H1 (cell line): ENCODE data around the gene STRN. TPM values are rescaled to one million over a fixed set of nuclear protein-coding genes. Genes with fewer than 3 reads are reported as not detected.

Source experiments
- CTCF ChIA-PET: fragments of 300-600 bp; sonication (Branson Sonifier 250); formaldehyde crosslinking; loops from one replicate; lab custom pipeline; 2021; ENCODE audit not compliant: partially characterized antibody; lab: Charles Lee
- POLR2A ChIA-PET: fragments of 300-600 bp; sonication (Branson Sonifier 250); formaldehyde crosslinking; loops from one replicate; lab custom pipeline; 2021; ENCODE audit warnings: inconsistent platforms; ENCODE audit not compliant: partially characterized antibody; lab: Charles Lee
- DNase-seq, 2 experiments: peaks; one replicate each; pipeline versions ENCODE4 v3.0.0 to v3.0.0-alpha.2; 2010 to 2022; ENCODE audit warnings: low spot score in 2 of 2, low read depth in 1 of 2, mixed read lengths in 1 of 2
- FAIRE-seq: peaks from 2 replicates; lab custom pipeline; 2011; peaks lifted over from hg19 to GRCh38; lab: Jason Lieb, UNC
- H2AFZ ChIP-seq: 2 replicates; pipeline ENCODE4 v1.8.1; 2012; ENCODE audit warnings: low read length, inconsistent platforms
- H2AK5ac ChIP-seq: 2 replicates; pipeline ENCODE4 v1.6.1; 2013; ENCODE audit warnings: low read depth, low read length
- H2BK120ac ChIP-seq: replicated peaks from 2 replicates; pipeline ENCODE3; 2013; ENCODE audit warnings: low read depth, low read length, inconsistent platforms
- H2BK12ac ChIP-seq: 2 replicates; pipeline ENCODE4 v1.6.1; 2013; ENCODE audit warnings: low read depth, low read length
- H2BK15ac ChIP-seq: 2 replicates; pipeline ENCODE4 v1.6.1; 2013; ENCODE audit warnings: low read length
- H2BK20ac ChIP-seq: 2 replicates; pipeline ENCODE4 v1.6.1; 2013; ENCODE audit warnings: low read length
- H2BK5ac ChIP-seq: 2 replicates; pipeline ENCODE4 v1.6.1; 2013; ENCODE audit warnings: low read depth, low read length
- H3K14ac ChIP-seq: 2 replicates; pipeline ENCODE4 v1.6.1; 2013; ENCODE audit warnings: inconsistent platforms; ENCODE audit not compliant: insufficient read length
- H3K18ac ChIP-seq: 2 replicates; pipeline ENCODE4 v1.6.1; 2013; ENCODE audit warnings: low read length; ENCODE audit errors: extremely low read depth
- H3K23ac ChIP-seq: 2 replicates; pipeline ENCODE4 v1.6.1; 2013; ENCODE audit warnings: inconsistent platforms; ENCODE audit not compliant: insufficient read length
- H3K23me2 ChIP-seq: 2 replicates; pipeline ENCODE4 v1.6.1; 2013; ENCODE audit warnings: low read depth, low read length
- H3K27ac ChIP-seq: 2 replicates; pipeline ENCODE4 v1.6.1; 2011; ENCODE audit warnings: low read depth, low read length, inconsistent platforms
- H3K27me3 ChIP-seq, 4 experiments: replicated peaks in 1 of 4; 1 replicate in 1 of 4; 2 replicates in 3 of 4; pipeline versions ENCODE4 v1.6.1 to v1.8.1; 2011 to 2013; ENCODE audit warnings: low read length in 3 of 4, mild to moderate bottlenecking in 3 of 4, inconsistent platforms in 2 of 4, mixed read lengths in 2 of 4, moderate library complexity in 1 of 4; ENCODE audit not compliant: control insufficient read depth in 3 of 4, insufficient read depth in 3 of 4; ENCODE audit errors: extremely low read depth in 1 of 4
- H3K36me3 ChIP-seq, 4 experiments: 2 replicates each; pipeline versions ENCODE4 v1.6.1 to v1.8.1; 2011 to 2013; ENCODE audit warnings: mild to moderate bottlenecking in 4 of 4, low read length in 3 of 4, moderate library complexity in 2 of 4, control low read depth in 1 of 4, inconsistent platforms in 1 of 4; ENCODE audit not compliant: insufficient read depth in 4 of 4, control insufficient read depth in 2 of 4
- H3K4ac ChIP-seq: replicated peaks from 2 replicates; pipeline ENCODE3; 2013; ENCODE audit warnings: low read length, low read depth, mixed read lengths, inconsistent platforms; ENCODE audit not compliant: insufficient read length
- H3K4me1 ChIP-seq, 4 experiments: replicated peaks in 1 of 4; 1 replicate in 1 of 4; 2 replicates in 3 of 4; pipeline versions ENCODE4 v1.6.1 to v1.8.1; 2011 to 2013; ENCODE audit warnings: low read length in 3 of 4, inconsistent platforms in 2 of 4, mixed read lengths in 1 of 4; ENCODE audit not compliant: insufficient read depth in 4 of 4, control insufficient read depth in 3 of 4
- H3K4me2 ChIP-seq, 2 experiments: 2 replicates each; pipeline versions ENCODE4 v1.6.1 to v1.8.1; 2011 to 2013; ENCODE audit warnings: low read depth in 2 of 2, low read length in 2 of 2, control low read depth in 1 of 2, inconsistent platforms in 1 of 2, mild to moderate bottlenecking in 1 of 2; ENCODE audit not compliant: insufficient read depth in 1 of 2
- H3K4me3 ChIP-seq, 4 experiments: fragments of 200-600, 300-600 bp in 1 of 4; sonication (generic), shearing (Covaris generic), sonication (Bioruptor Twin) in 1 of 4; 2 replicates each; pipeline versions ENCODE4 v1.5.1 to v1.8.1; 2011 to 2016; ENCODE audit warnings: low read length in 4 of 4, low read depth in 3 of 4, control low read depth in 2 of 4, inconsistent platforms in 2 of 4, mild to moderate bottlenecking in 2 of 4, mixed read lengths in 1 of 4, moderate library complexity in 1 of 4; ENCODE audit not compliant: insufficient read depth in 2 of 4; ENCODE audit errors: extremely low read depth in 1 of 4
- H3K56ac ChIP-seq: replicated peaks from 2 replicates; pipeline ENCODE3; 2013; ENCODE audit warnings: low read depth, mild to moderate bottlenecking, mixed read lengths, low read length, inconsistent platforms; ENCODE audit not compliant: insufficient read length
- H3K79me1 ChIP-seq: 2 replicates; pipeline ENCODE4 v1.6.1; 2013; ENCODE audit warnings: low read depth, low read length, control low read depth
- H3K79me2 ChIP-seq, 2 experiments: 2 replicates each; pipeline versions ENCODE4 v1.6.1 to v1.8.1; 2012 to 2013; ENCODE audit warnings: low read length in 2 of 2, mild to moderate bottlenecking in 2 of 2, inconsistent platforms in 1 of 2; ENCODE audit not compliant: insufficient read depth in 2 of 2, control insufficient read depth in 1 of 2
- H3K9ac ChIP-seq, 4 experiments: replicated peaks in 1 of 4; 1 replicate in 1 of 4; 2 replicates in 3 of 4; pipeline versions ENCODE4 v1.6.1 to v1.8.1; 2011 to 2013; ENCODE audit warnings: low read depth in 3 of 4, low read length in 3 of 4, control low read depth in 2 of 4, mild to moderate bottlenecking in 2 of 4, moderate library complexity in 2 of 4, inconsistent platforms in 1 of 4; ENCODE audit errors: extremely low read depth in 1 of 4
- H3K9me3 ChIP-seq, 2 experiments: 2 replicates each; pipeline versions ENCODE4 v1.6.1 to v1.8.1; 2012 to 2013; ENCODE audit warnings: mild to moderate bottlenecking in 2 of 2, moderate library complexity in 2 of 2, control low read depth in 1 of 2, inconsistent platforms in 1 of 2, low read depth in 1 of 2, low read length in 1 of 2, mixed read lengths in 1 of 2; ENCODE audit not compliant: insufficient read depth in 2 of 2
- H4K20me1 ChIP-seq, 2 experiments: replicated peaks in 1 of 2; 2 replicates each; pipeline versions ENCODE3 to v1.8.1; 2011 to 2013; ENCODE audit warnings: inconsistent platforms in 2 of 2, low read length in 2 of 2, mild to moderate bottlenecking in 1 of 2; ENCODE audit not compliant: insufficient read depth in 2 of 2, control insufficient read depth in 1 of 2
- H4K5ac ChIP-seq: 2 replicates; pipeline ENCODE4 v1.6.1; 2013; ENCODE audit warnings: low read length, low read depth, mixed read lengths, inconsistent platforms; ENCODE audit not compliant: insufficient read length
- H4K8ac ChIP-seq: 2 replicates; pipeline ENCODE4 v1.8.0; 2013; ENCODE audit warnings: mild to moderate bottlenecking, moderate library complexity, low read length, inconsistent platforms; ENCODE audit not compliant: insufficient read depth; ENCODE audit errors: extremely low read depth
- H4K91ac ChIP-seq: replicated peaks from 2 replicates; pipeline ENCODE3; 2013; ENCODE audit warnings: low read length, mixed read lengths, inconsistent platforms; ENCODE audit not compliant: insufficient read length
- BACH1 ChIP-seq: IDR thresholded peaks from 2 replicates; pipeline ENCODE4 v1.6.1; 2012; ENCODE audit warnings: low read length, improper control_type of control experiment
- BRCA1 ChIP-seq: IDR thresholded peaks from 2 replicates; pipeline ENCODE4 v1.6.1; 2012; ENCODE audit warnings: low read depth, low read length, improper control_type of control experiment
- EP300 ChIP-seq, 2 experiments: IDR thresholded peaks; 1 replicate in 1 of 2; 2 replicates in 1 of 2; pipeline ENCODE4 v1.6.1; 2011 to 2012; ENCODE audit warnings: low read depth in 2 of 2, low read length in 2 of 2, mild to moderate bottlenecking in 2 of 2, borderline replicate concordance in 1 of 2, inconsistent platforms in 1 of 2, moderate library complexity in 1 of 2
- GABPA ChIP-seq: IDR thresholded peaks from 2 replicates; pipeline ENCODE4 v1.6.1; 2011; ENCODE audit warnings: mild to moderate bottlenecking, low read length, moderate library complexity, borderline replicate concordance; ENCODE audit not compliant: insufficient read depth
- JUND ChIP-seq: IDR thresholded peaks from 2 replicates; pipeline ENCODE4 v1.6.1; 2011; ENCODE audit warnings: mild to moderate bottlenecking, improper control_type of control experiment, low read length
- KDM1A ChIP-seq: fragments of 200-600, 300-600 bp; sonication (generic); IDR thresholded peaks from 2 replicates; pipeline ENCODE4 v1.7.1; 2016; ENCODE audit warnings: mild to moderate bottlenecking, low read length, borderline replicate concordance
- KDM5A ChIP-seq: fragments of 200-600 bp; IDR thresholded peaks from 2 replicates; pipeline ENCODE4 v1.7.1; 2012; ENCODE audit warnings: mild to moderate bottlenecking, low read length, inconsistent platforms, mixed read lengths
- MAFK ChIP-seq: IDR thresholded peaks from 2 replicates; pipeline ENCODE4 v1.6.1; 2012; ENCODE audit warnings: low read depth, mild to moderate bottlenecking, improper control_type of control experiment, low read length
- NRF1 ChIP-seq: IDR thresholded peaks from 2 replicates; pipeline ENCODE4 v1.6.1; 2011; ENCODE audit warnings: mild to moderate bottlenecking, low read depth, low read length, improper control_type of control experiment
- RNF2 ChIP-seq: fragments of 200-900, 300-1000 bp; sonication (generic); IDR thresholded peaks from 2 replicates; pipeline ENCODE4 v1.7.1; 2016; ENCODE audit warnings: borderline replicate concordance, low read depth, mild to moderate bottlenecking, antibody characterized with exemption, low read length; ENCODE audit not compliant: poor library complexity, severe bottlenecking; ENCODE audit errors: missing control alignments
- TAF7 ChIP-seq: optimal IDR thresholded peaks from 2 replicates; pipeline ENCODE3; 2011; ENCODE audit warnings: low read depth, mild to moderate bottlenecking, inconsistent platforms, low read length, moderate library complexity, borderline replicate concordance
- TEAD4 ChIP-seq: IDR thresholded peaks from 2 replicates; pipeline ENCODE4 v1.6.1; 2012; ENCODE audit warnings: low read depth, low read length, inconsistent platforms, mixed read lengths
- WGBS, 2 experiments: shearing (Covaris generic) in 1 of 2; methylation state at CpG; one replicate each; pipeline versions ENCODE4 v1.1.6 to v1.1.7; 2013 to 2015; ENCODE audit warnings: low lambda C conversion rate in 2 of 2, mixed read lengths in 2 of 2, inconsistent platforms in 1 of 2, low coverage in 1 of 2, missing lambda C conversion rate in 1 of 2; ENCODE audit not compliant: insufficient replicate concordance in 2 of 2, insufficient coverage in 1 of 2, insufficient read length in 1 of 2; ENCODE audit errors: extremely low coverage in 1 of 2, missing lambda C conversion rate in 1 of 2; 5-methylcytosine and 5-hydroxymethylcytosine counted together
- polyA plus RNA-seq, 7 experiments: library from polyadenylated mRNA; depleted of rRNA in 3 of 7; stranded (reverse) in 5 of 7; unstranded in 2 of 7; fragments of >200 nt in 5 of 7; fragments of 200-250 nt in 2 of 7; gene quantifications; 1 replicate in 5 of 7; 2 replicates in 1 of 7; 4 replicates in 1 of 7; pipeline versions ENCODE4 v1.2.1 to v1.2.3, GENCODE V29; 2011 to 2013; ENCODE audit warnings: missing spikeins in 2 of 7, mixed read lengths in 2 of 7
- total RNA-seq: library from RNA; stranded (reverse); fragmentation: NEBNext Ultra II Directional; extraction: Animal tissue kit (Norgen Biotek cat#: 25700); gene quantifications from 2 replicates; pipeline ENCODE4 v1.2.1, GENCODE V29; 2021
- TF ChIP-seq, protein P1 (sequence below): IDR thresholded peaks from 2 replicates; pipeline ENCODE4 v1.6.1; 2011; ENCODE audit warnings: low read depth, mild to moderate bottlenecking, low read length; ENCODE audit not compliant: insufficient read depth

The STRN gene
- total and polyA plus RNA-seq, 2 of the 8 experiments (the other 6 are each of a cell fraction or from before 2014, with no cell fraction given), result 8.3 to 47.0 TPM

DNA sequence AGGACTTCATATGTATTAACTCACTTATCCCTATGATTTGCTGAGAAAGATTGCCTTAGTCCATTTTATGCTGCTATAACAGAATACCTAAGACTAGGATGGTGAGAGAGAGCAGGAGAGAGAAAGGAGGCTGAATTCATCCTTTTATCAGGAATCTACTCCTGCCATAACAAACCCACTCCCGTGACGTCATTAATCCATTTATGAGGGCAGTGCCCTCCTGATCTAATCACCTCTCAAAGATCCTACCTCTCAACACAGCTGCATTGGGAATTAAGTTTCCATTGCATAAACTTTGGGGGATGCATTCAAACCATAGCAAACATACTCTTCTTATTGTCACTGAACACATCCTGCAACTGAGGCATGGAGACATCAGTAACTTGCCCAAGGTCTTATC lies 147.8 kb downstream of the STRN start:
- Histone ChIP-seq H2BK5ac (no peak overlapping the region), H4K20me1 (no peaks in the 10 kb centered on the region), H3K27me3 (no peaks in the 10 kb centered on the region; a peak in 1 of 7 replicates), H2BK15ac (no peak overlapping the region), H3K9ac (no peak overlapping the region), H3K56ac (no peak overlapping the region), H3K27ac (no peak overlapping the region), H2AFZ (no peak overlapping the region), H3K4me2 (no peak overlapping the region), H3K14ac (no peak overlapping the region), H3K4ac (no peak overlapping the region), H3K9me3 (no peaks in the 10 kb centered on the region), H4K8ac (no peak overlapping the region), H3K79me2 (no peaks in the 10 kb centered on the region), H3K4me3 (no peak overlapping the region), H2AK5ac (no peak overlapping the region), H3K18ac (no peak overlapping the region), H3K23me2 (no peaks in the 10 kb centered on the region; the same call in 1 of the 2 replicates), H2BK12ac (no peak overlapping the region), H3K23ac (no peak overlapping the region), H3K4me1 (no peaks in the 10 kb centered on the region; a peak in 1 of 7 replicates), H2BK120ac (no peak overlapping the region), H4K5ac (no peak overlapping the region), H3K36me3 (no peaks in the 10 kb centered on the region), H4K91ac (no peak overlapping the region), H3K79me1 (no peaks in the 10 kb centered on the region), H2BK20ac (no peak overlapping the region)
- TF ChIP-seq MAFK (no peak), TEAD4 (no peak), BRCA1 (no peak), KDM5A (no peak), TAF7 (no peak), EP300 (IDR thresholded peaks at IDR 0.05; ENCODE audit: borderline replicate concordance in 1 of 2, low read depth in 2 of 2, low read length in 2 of 2) (no peak), GABPA (no peak), BACH1 (no peak), RNF2 (no peak), KDM1A (no peak), JUND (no peak), NRF1 (no peak)
- TF ChIP-seq, protein P1, sequence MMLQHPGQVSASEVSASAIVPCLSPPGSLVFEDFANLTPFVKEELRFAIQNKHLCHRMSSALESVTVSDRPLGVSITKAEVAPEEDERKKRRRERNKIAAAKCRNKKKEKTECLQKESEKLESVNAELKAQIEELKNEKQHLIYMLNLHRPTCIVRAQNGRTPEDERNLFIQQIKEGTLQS, result no peak
- DNase-seq, result no peak
- 95% methylated on average over 2 of the region's 2 CpGs; no CpG with 5 or more reads in 1 of the 2 experiments for WGBS, 2 experiments
- no peak for FAIRE-seq
- CTCF ChIA-PET, result interaction anchor here (0.7 to 3.3 kb wide), 6 partner anchors 11 to 185 kb away, joined by 3 to 19 read pairs (median 3); no protein-coding TSS in a partner anchor
- POLR2A ChIA-PET, result no interaction called here
